HCT116 (cell line): ENCODE measurements around the gene UGT2A2. TPM values are rescaled to one million over a fixed set of nuclear protein-coding genes. Genes with fewer than 3 reads are reported as not detected.

ENCODE experiments used
- ATAC-seq: fragments of 200-7000 bp; cut with Tn5 transposase; 2 replicates; pipeline ENCODE4 v1.9.1; 2020; ENCODE audit warnings: mild to moderate bottlenecking, moderate library complexity
- BruUV-seq: library from RNA; stranded (reverse); fragments of 400-500 nt; replicated peaks from 2 replicates; lab custom pipeline; 2021; lab: Mats Ljungman, UMichigan
- CTCF ChIA-PET: fragments of 300-600 bp; sonication (Branson Sonifier 250); formaldehyde crosslinking; loops from one replicate; lab custom pipeline; 2021; ENCODE audit warnings: antibody characterized with exemption; lab: Charles Lee
- POLR2A ChIA-PET: fragments of 300-600, 350-600 bp; sonication (Branson Sonifier 250); formaldehyde crosslinking; loops from one replicate; lab custom pipeline; 2021; ENCODE audit warnings: antibody characterized with exemption; lab: Charles Lee
- RAD21 ChIA-PET, 2 experiments: fragments of 300-600 bp; sonication (Branson Sonifier 250); formaldehyde crosslinking; loops; one replicate each; lab custom pipeline; 2023; ENCODE audit warnings: low total read pairs in 2 of 2; ENCODE audit not compliant: uncharacterized antibody in 2 of 2, unreplicated experiment in 2 of 2, low non-redundant PET in 1 of 2; lab: Charles Lee
- DNase-seq: peaks from one replicate; pipeline ENCODE4 v3.0.0-alpha.2; 2010; ENCODE audit warnings: low read depth, low spot score
- H2AFZ ChIP-seq: fragments of 200-600 bp; shearing (Covaris generic), sonication (generic); 2 replicates; pipeline ENCODE4 v1.6.1; 2017; ENCODE audit warnings: low read depth, mixed run types, mixed read lengths, antibody characterized with exemption, low read length; ENCODE audit not compliant: poor library complexity, severe bottlenecking
- H3K27ac ChIP-seq: 2 replicates; pipeline ENCODE4 v1.5.1; 2012; ENCODE audit warnings: low read depth, low read length
- H3K27me3 ChIP-seq: fragments of 200-600 bp; sonication (generic); 2 replicates; pipeline ENCODE4 v1.6.1; 2016; ENCODE audit warnings: mixed run types, low read length, mixed read lengths; ENCODE audit not compliant: insufficient read depth
- H3K36me3 ChIP-seq, 2 experiments: fragments of 200-500 bp in 1 of 2; fragments of 200-600 bp in 1 of 2; sonication (Bioruptor generic) in 1 of 2; sonication (generic) in 1 of 2; 2 replicates each; pipeline versions ENCODE4 v1.5.1 to v1.6.1; 2014 to 2016; ENCODE audit warnings: low read length in 2 of 2, inconsistent platforms in 1 of 2, mixed read lengths in 1 of 2, mixed run types in 1 of 2; ENCODE audit not compliant: insufficient read depth in 2 of 2, control insufficient read depth in 1 of 2
- H3K4me1 ChIP-seq, 2 experiments: fragments of 200-600 bp in 1 of 2; sonication (generic) in 1 of 2; 2 replicates each; pipeline versions ENCODE4 v1.5.1 to v1.6.1; 2012 to 2017; ENCODE audit warnings: low read length in 2 of 2, inconsistent platforms in 1 of 2, mild to moderate bottlenecking in 1 of 2, mixed read lengths in 1 of 2, mixed run types in 1 of 2, moderate library complexity in 1 of 2; ENCODE audit not compliant: insufficient read depth in 2 of 2, control insufficient read depth in 1 of 2
- H3K4me2 ChIP-seq: fragments of 200-600 bp; sonication (generic); 2 replicates; pipeline ENCODE4 v1.6.1; 2017; ENCODE audit warnings: mixed run types, low read length, mixed read lengths
- H3K4me3 ChIP-seq, 2 experiments: fragments of 200-600 bp in 1 of 2; sonication (generic) in 1 of 2; replicated peaks in 1 of 2; 2 replicates each; pipeline ENCODE4 v1.5.1; 2011 to 2016; ENCODE audit warnings: low read length in 2 of 2, control low read depth in 1 of 2, low read depth in 1 of 2, mild to moderate bottlenecking in 1 of 2, mixed read lengths in 1 of 2, mixed run types in 1 of 2
- H3K79me2 ChIP-seq: fragments of 200-600 bp; sonication (generic); 2 replicates; pipeline ENCODE4 v1.6.1; 2017; ENCODE audit warnings: mild to moderate bottlenecking, mixed run types, low read length, moderate library complexity, mixed read lengths; ENCODE audit not compliant: insufficient read depth
- H3K9ac ChIP-seq: fragments of 200-600 bp; sonication (generic); 2 replicates; pipeline ENCODE4 v1.6.1; 2016; ENCODE audit warnings: low read length, mixed read lengths
- H3K9me2 ChIP-seq: fragments of 200-600 bp; sonication (generic), shearing (Covaris generic); 2 replicates; pipeline ENCODE4 v1.6.1; 2017; ENCODE audit warnings: mixed run types, mild to moderate bottlenecking, moderate library complexity; ENCODE audit not compliant: insufficient read depth
- H3K9me3 ChIP-seq, 2 experiments: fragments of 200-500 bp in 1 of 2; fragments of 200-600 bp in 1 of 2; sonication (Bioruptor generic) in 1 of 2; sonication (generic) in 1 of 2; 2 replicates each; pipeline ENCODE4 v1.6.1; 2014 to 2017; ENCODE audit warnings: low read length in 2 of 2, mixed read lengths in 2 of 2, inconsistent platforms in 1 of 2, low read depth in 1 of 2, mild to moderate bottlenecking in 1 of 2, mixed run types in 1 of 2, moderate library complexity in 1 of 2; ENCODE audit not compliant: control insufficient read depth in 1 of 2, insufficient read depth in 1 of 2
- H4K20me1 ChIP-seq: fragments of 200-600 bp; sonication (generic), shearing (Covaris generic); 2 replicates; pipeline ENCODE4 v1.6.1; 2017; ENCODE audit warnings: mixed run types, mild to moderate bottlenecking, moderate library complexity; ENCODE audit not compliant: insufficient read depth
- ATF3 ChIP-seq: IDR thresholded peaks from 2 replicates; pipeline ENCODE4 v1.6.1; 2012
- CEBPB ChIP-seq: IDR thresholded peaks from 2 replicates; pipeline ENCODE4 v1.6.1; 2012; ENCODE audit warnings: low read depth
- CTCF ChIP-seq, 3 experiments: fragments of 200-600 bp in 1 of 3; sonication (generic) in 1 of 3; IDR thresholded peaks in 2 of 3; conservative IDR thresholded peaks in 1 of 3; 2 replicates each; pipeline ENCODE4 v1.5.1; 2012 to 2017; ENCODE audit warnings: low read depth in 2 of 3, low read length in 2 of 3, antibody characterized with exemption in 1 of 3, borderline replicate concordance in 1 of 3, control low read depth in 1 of 3, mild to moderate bottlenecking in 1 of 3, mixed read lengths in 1 of 3, mixed run types in 1 of 3, moderate library complexity in 1 of 3; ENCODE audit not compliant: insufficient read depth in 1 of 3
- EGR1 ChIP-seq: IDR thresholded peaks from 2 replicates; pipeline ENCODE4 v1.6.1; 2012; ENCODE audit warnings: low read depth
- ELF1 ChIP-seq: IDR thresholded peaks from 2 replicates; pipeline ENCODE4 v1.6.1; 2012; ENCODE audit warnings: low read depth, borderline replicate concordance
- EZH2 ChIP-seq: fragments of 200-600 bp; sonication (generic); IDR thresholded peaks from 2 replicates; pipeline ENCODE4 v1.6.1; 2017; ENCODE audit warnings: antibody characterized with exemption, mixed run types
- FOSL1 ChIP-seq: IDR thresholded peaks from 2 replicates; pipeline ENCODE4 v1.6.1; 2012; ENCODE audit warnings: low read depth
- MAX ChIP-seq: IDR thresholded peaks from 2 replicates; pipeline ENCODE4 v1.6.1; 2012
- POLR2AphosphoS5 ChIP-seq: IDR thresholded peaks from 2 replicates; pipeline ENCODE4 v1.6.1; 2011; ENCODE audit warnings: mild to moderate bottlenecking, low read depth, low read length, moderate library complexity
- RAD21 ChIP-seq: IDR thresholded peaks from 2 replicates; pipeline ENCODE4 v1.6.1; 2012; ENCODE audit warnings: low read depth, mild to moderate bottlenecking
- REST ChIP-seq: IDR thresholded peaks from 2 replicates; pipeline ENCODE4 v1.6.1; 2012; ENCODE audit warnings: low read depth
- SIN3A ChIP-seq: IDR thresholded peaks from 2 replicates; pipeline ENCODE4 v1.6.1; 2012; ENCODE audit warnings: low read depth
- SP1 ChIP-seq: IDR thresholded peaks from 2 replicates; pipeline ENCODE4 v1.6.1; 2012; ENCODE audit warnings: low read depth
- TCF7L2 ChIP-seq: IDR thresholded peaks from 2 replicates; pipeline ENCODE4 v1.7.0; 2011; ENCODE audit warnings: borderline replicate concordance, inconsistent platforms; ENCODE audit not compliant: insufficient read depth, insufficient read length; ENCODE audit errors: extremely low read depth
- ZBTB33 ChIP-seq: IDR thresholded peaks from 2 replicates; pipeline ENCODE4 v1.6.1; 2011; ENCODE audit warnings: mild to moderate bottlenecking, low read length, moderate library complexity; ENCODE audit not compliant: insufficient replicate concordance; ENCODE audit errors: extremely low read depth
- ZFX ChIP-seq: fragments of 450-650 bp; IDR thresholded peaks from 2 replicates; pipeline ENCODE4 v1.6.1; 2017
- ZNF274 ChIP-seq: fragments of 200-500 bp; sonication (Bioruptor generic); IDR thresholded peaks from 2 replicates; pipeline ENCODE4 v1.6.1; 2014; ENCODE audit warnings: mild to moderate bottlenecking, low read depth, low read length, inconsistent platforms
- intact Hi-C: fragments of 100-400 bp; cut with micrococcal nuclease; formaldehyde crosslinking; loops from 2 replicates; pipeline ENCODE4 v1.10.0; 2022
- total RNA-seq: library from RNA; stranded (reverse); gene quantifications from one replicate; pipeline ENCODE4 v1.2.1, GENCODE V29; 2021; ENCODE audit not compliant: unreplicated experiment

Gene UGT2A2
- total RNA-seq, 1 experiment from 2014 or later, result not detected

- H3K9ac ChIP-seq, result no peak overlapping the region
- no peaks in the 10 kb centered on the region for H3K36me3 ChIP-seq
- POLR2A ChIA-PET, result no interaction called here
- no peaks in the 10 kb centered on the region for H3K9me3 ChIP-seq
- DNase-seq, result no peak
- CTCF ChIA-PET, result no interaction called here
- no peak overlapping the region for H2AFZ ChIP-seq
- no peaks in the 10 kb centered on the region for H4K20me1 ChIP-seq
- H3K27ac ChIP-seq, result no peak overlapping the region
- intact Hi-C loops, result no loop called here
- no peaks in the 10 kb centered on the region for H3K27me3 ChIP-seq
- H3K9me2 ChIP-seq, result no peaks in the 10 kb centered on the region
- BruUV-seq, result no TSS peak
- no peak overlapping the region for H3K4me2 ChIP-seq
- ATAC-seq, result no peak
- no peak for TF ChIP-seq SIN3A
- TF ChIP-seq ZFX, result no peak
- no peak for TF ChIP-seq EZH2
- no peak for TF ChIP-seq EGR1
- TF ChIP-seq ATF3, result no peak
- TF ChIP-seq TCF7L2, result no peak
- no peak for TF ChIP-seq REST
- no peak for TF ChIP-seq ZNF274
- TF ChIP-seq SP1, result no peak
- TF ChIP-seq ELF1, result no peak
- no peak for TF ChIP-seq CEBPB
- TF ChIP-seq MAX, result no peak
- TF ChIP-seq CTCF (IDR thresholded peaks at IDR 0.05 in 2 of 3, conservative IDR thresholded peaks at IDR 0.05 in 1 of 3; ENCODE audit: borderline replicate concordance in 1 of 3, insufficient read depth in 1 of 3, low read depth in 2 of 3, low read length in 2 of 3), result no peak
- TF ChIP-seq RAD21, result no peak
- no peak for TF ChIP-seq ZBTB33
- TF ChIP-seq POLR2AphosphoS5, result no peak
- no peak for TF ChIP-seq FOSL1
- no peak overlapping the region for H3K4me3 ChIP-seq
- RAD21 ChIA-PET, result no interaction called here
- no peaks in the 10 kb centered on the region for H3K79me2 ChIP-seq
- no peaks in the 10 kb centered on the region for H3K4me1 ChIP-seq
Measured at GRCh38 chr4:69610484-69610883, 29.0 kb downstream of the UGT2A2 start.
